ENCODE data around the gene TAS1R2. TPM values are rescaled to one million over a fixed set of nuclear protein-coding genes. Genes with fewer than 3 reads are reported as not detected.

Gene TAS1R2
- total and polyA plus RNA-seq, 7 donors: not detected

DNA sequence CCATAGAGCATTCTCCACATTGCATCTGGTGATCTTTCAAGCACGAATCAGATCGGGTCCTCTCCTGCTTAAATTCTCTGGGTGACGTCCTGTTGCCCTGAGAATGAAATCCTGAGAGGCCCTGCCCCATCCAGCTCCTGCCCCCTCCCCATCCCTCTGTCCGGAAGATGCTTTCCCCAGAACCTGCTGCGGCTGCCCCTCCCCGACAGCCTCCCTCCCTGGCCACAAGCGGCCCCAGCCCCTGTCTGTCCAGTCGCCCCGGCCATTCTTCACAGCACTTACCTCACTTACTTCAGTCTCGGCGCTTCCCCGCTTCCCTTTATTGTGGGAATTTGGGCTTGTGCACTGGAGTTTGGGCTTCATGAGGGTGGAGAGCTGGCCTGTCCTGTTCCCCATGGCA lies 40.3 kb downstream of the TAS1R2 start:
- H3K4me1 ChIP-seq: no peaks in the 10 kb centered on the region
- H3K27me3 ChIP-seq (ENCODE audit: insufficient read depth in 3 of 3, low read length in 2 of 3): peaks cover 0 to 58% (median 10%) of the 10 kb centered on the region in 3 donors
- H3K4me3 ChIP-seq: no peak overlapping the region
- ATAC-seq: no peak
- WGBS, 3 donors: 57 to 66% (median 58%) methylated on average over 12 of the region's 12 CpGs
- no peak for DNase-seq
- no peaks in the 10 kb centered on the region for H3K9me3 ChIP-seq
- no peak overlapping the region for H3K27ac ChIP-seq
- H3K36me3 ChIP-seq (ENCODE audit: insufficient read depth in 1 of 2, low read depth in 1 of 2): no peaks in the 10 kb centered on the region
- intact Hi-C loops (cut with DNase I): no loop called here
- TF ChIP-seq, protein P1, sequence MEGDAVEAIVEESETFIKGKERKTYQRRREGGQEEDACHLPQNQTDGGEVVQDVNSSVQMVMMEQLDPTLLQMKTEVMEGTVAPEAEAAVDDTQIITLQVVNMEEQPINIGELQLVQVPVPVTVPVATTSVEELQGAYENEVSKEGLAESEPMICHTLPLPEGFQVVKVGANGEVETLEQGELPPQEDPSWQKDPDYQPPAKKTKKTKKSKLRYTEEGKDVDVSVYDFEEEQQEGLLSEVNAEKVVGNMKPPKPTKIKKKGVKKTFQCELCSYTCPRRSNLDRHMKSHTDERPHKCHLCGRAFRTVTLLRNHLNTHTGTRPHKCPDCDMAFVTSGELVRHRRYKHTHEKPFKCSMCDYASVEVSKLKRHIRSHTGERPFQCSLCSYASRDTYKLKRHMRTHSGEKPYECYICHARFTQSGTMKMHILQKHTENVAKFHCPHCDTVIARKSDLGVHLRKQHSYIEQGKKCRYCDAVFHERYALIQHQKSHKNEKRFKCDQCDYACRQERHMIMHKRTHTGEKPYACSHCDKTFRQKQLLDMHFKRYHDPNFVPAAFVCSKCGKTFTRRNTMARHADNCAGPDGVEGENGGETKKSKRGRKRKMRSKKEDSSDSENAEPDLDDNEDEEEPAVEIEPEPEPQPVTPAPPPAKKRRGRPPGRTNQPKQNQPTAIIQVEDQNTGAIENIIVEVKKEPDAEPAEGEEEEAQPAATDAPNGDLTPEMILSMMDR (IDR thresholded peaks at IDR 0.05): no peak

DNA sequence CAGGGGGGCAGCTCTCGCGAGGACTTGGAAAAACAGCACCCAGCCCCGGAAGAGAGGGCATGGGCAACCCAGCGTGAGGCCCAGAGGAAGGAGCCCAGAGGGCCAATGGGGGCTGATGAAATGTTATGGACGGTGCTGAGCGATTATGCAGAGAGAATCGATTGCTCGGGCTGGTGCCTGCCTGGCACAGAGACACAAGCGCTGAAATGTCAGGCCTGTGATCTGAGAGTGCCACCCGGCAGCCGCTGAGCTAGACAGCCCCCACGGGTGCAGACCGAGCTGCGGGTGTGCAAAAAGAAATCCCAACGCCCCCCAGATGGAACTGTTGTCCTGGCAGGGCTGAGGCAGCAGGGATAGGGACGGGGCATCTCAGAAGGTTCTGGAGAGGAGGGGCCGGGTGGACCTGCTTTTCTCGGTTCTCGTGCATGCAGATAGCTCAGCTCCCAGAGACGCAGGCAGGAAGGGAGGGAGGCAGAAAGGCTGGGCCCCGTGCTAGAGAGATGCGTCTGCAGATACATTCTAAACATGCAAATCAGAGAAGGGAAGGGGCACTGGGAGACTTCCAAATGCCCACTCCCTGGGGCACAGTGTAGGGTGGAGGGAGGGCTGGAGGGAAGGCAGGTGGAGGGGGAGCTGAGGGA lies 41.5 kb downstream of the TAS1R2 start:
- no peaks in the 10 kb centered on the region for H3K9me3 ChIP-seq
- no peaks in the 10 kb centered on the region for H3K4me1 ChIP-seq
- ATAC-seq (peak in 3 of 4 donors; percentile 26 to 40 (median 35)), DNase-seq (no peak)
- no peaks in the 10 kb centered on the region for H3K36me3 ChIP-seq (ENCODE audit: insufficient read depth in 1 of 2, low read depth in 1 of 2)
- no peak overlapping the region for H3K27ac ChIP-seq
- peaks cover 0 to 61% (median 10%) of the 10 kb centered on the region in 3 donors for H3K27me3 ChIP-seq (ENCODE audit: insufficient read depth in 3 of 3, low read length in 2 of 3)
- TF ChIP-seq, protein P1 (IDR thresholded peaks at IDR 0.05): no peak
- 27 to 46% (median 33%) methylated on average over 22 of the region's 22 CpGs for WGBS, 3 donors
- no peak overlapping the region for H3K4me3 ChIP-seq
- intact Hi-C loops (cut with DNase I): no loop called here

DNA sequence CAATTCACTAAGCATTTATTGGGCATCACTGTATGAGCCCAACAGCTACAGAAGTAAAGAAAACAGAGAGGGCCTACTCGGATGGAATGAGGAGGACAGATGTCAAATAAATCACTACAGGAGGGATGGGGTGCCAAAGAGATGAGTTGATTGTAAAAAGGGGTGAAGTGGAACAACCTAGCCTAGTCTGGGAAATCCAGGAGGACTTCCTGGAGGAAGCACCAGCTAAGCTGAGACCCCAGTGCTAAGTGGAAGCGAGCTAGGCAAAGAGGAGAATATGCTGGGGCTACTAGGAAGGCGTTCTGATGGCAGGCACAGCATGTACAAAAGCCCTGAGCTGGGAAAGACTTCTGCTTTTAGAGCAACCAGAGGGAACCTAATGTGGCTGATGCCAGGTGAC lies 42.1 kb downstream of the TAS1R2 start:
- Histone ChIP-seq H3K4me3 (no peak overlapping the region), H3K4me1 (no peaks in the 10 kb centered on the region), H3K27ac (no peak overlapping the region), H3K36me3 (ENCODE audit: insufficient read depth in 1 of 2, low read depth in 1 of 2) (no peaks in the 10 kb centered on the region), H3K9me3 (no peaks in the 10 kb centered on the region), H3K27me3 (ENCODE audit: insufficient read depth in 3 of 3, low read length in 2 of 3) (peaks cover 0 to 65% (median 10%) of the 10 kb centered on the region in 3 donors)
- intact Hi-C loops (cut with DNase I): no loop called here
- 63 to 75% (median 73%) methylated on average over 3 of the region's 3 CpGs for WGBS, 3 donors
- ATAC-seq (no peak), DNase-seq (no peak)
- TF ChIP-seq, protein P1 (IDR thresholded peaks at IDR 0.05): no peak

DNA sequence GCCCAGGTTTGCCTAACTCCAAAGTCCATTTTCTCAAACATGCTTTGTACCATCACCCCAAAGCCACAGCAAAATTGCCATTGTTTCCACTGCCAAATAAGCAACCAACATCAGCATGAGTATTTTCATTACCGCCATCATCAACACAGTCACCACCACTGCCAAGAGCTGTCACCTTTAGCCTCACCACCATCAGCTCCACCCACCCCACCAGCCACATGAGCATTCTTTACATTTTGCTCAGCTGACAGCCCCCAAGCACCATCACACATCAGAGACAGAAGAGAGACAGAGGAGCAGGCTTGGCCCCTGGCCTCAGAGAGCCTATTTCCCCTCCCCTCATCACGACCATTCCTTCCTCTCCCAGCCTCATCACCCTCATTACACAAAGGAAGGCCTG lies 42.7 kb downstream of the TAS1R2 start:
- Histone ChIP-seq H3K4me1 (no peaks in the 10 kb centered on the region), H3K9me3 (no peaks in the 10 kb centered on the region), H3K27ac (no peak overlapping the region), H3K36me3 (ENCODE audit: insufficient read depth in 1 of 2, low read depth in 1 of 2) (no peaks in the 10 kb centered on the region), H3K27me3 (ENCODE audit: insufficient read depth in 3 of 3, low read length in 2 of 3) (peaks cover 0 to 67% (median 10%) of the 10 kb centered on the region in 3 donors), H3K4me3 (no peak overlapping the region)
- DNase-seq: no peak
- TF ChIP-seq, protein P1 (IDR thresholded peaks at IDR 0.05): no peak
- ATAC-seq: no peak
- 60 to 73% (median 63%) methylated on average over 2 of the region's 2 CpGs for WGBS, 3 donors
- intact Hi-C loops (cut with DNase I): no loop called here

Measured in psoas muscle (tissue), 8 donors.